ENCODE results near the gene SLC52A1. TPM values are rescaled to one million over a fixed set of nuclear protein-coding genes. Genes with fewer than 3 reads are reported as not detected.

Gene SLC52A1
- total and polyA plus RNA-seq, 2 of the 13 experiments (the other 11 are each of a cell fraction or from before 2014, with no cell fraction given): 0.03 to 0.13 TPM

- TF ChIP-seq ZNF574 (CRISPR knock-in tag; IDR thresholded peaks at IDR 0.05): no peak
- TF ChIP-seq MEIS2 (CRISPR knock-in tag; IDR thresholded peaks at IDR 0.05): no peak
- no peak for TF ChIP-seq ZNF564 (CRISPR knock-in tag; IDR thresholded peaks at IDR 0.05)
- no peak for TF ChIP-seq ZNF563 (CRISPR knock-in tag; IDR thresholded peaks at IDR 0.05)
- no peak for TF ChIP-seq PRDM10 (CRISPR knock-in tag; IDR thresholded peaks at IDR 0.05; ENCODE audit: low read depth)
- no peak for TF ChIP-seq ZNF251 (CRISPR knock-in tag; IDR thresholded peaks at IDR 0.05)
- no peak for TF ChIP-seq ZNF670 (CRISPR knock-in tag; IDR thresholded peaks at IDR 0.05; ENCODE audit: borderline replicate concordance)
- TF ChIP-seq ZNF703 (CRISPR knock-in tag; IDR thresholded peaks at IDR 0.05; ENCODE audit: borderline replicate concordance): no peak
- TF ChIP-seq HOXA5 (CRISPR knock-in tag; IDR thresholded peaks at IDR 0.05): no peak
- TF ChIP-seq, protein P1, sequence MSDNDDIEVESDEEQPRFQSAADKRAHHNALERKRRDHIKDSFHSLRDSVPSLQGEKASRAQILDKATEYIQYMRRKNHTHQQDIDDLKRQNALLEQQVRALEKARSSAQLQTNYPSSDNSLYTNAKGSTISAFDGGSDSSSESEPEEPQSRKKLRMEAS (IDR thresholded peaks at IDR 0.05): peak; percentile 83
- no peak for TF ChIP-seq KDM3A (CRISPR knock-in tag; IDR thresholded peaks at IDR 0.05; ENCODE audit: low read depth)
- no peak for TF ChIP-seq ZNF280B (CRISPR knock-in tag; IDR thresholded peaks at IDR 0.05; ENCODE audit: borderline replicate concordance)
- no peak for TF ChIP-seq CHD4 (IDR thresholded peaks at IDR 0.05; ENCODE audit: borderline replicate concordance, low read length)
- no peak for TF ChIP-seq SNAPC4 (CRISPR knock-in tag; IDR thresholded peaks at IDR 0.05)
These were observed 3.7 kb downstream of the SLC52A1 start (continued) for GRCh38 chr17:5031365-5032082.

Data from HepG2 (cell line).